ENCODE results near the gene C10orf105.
A peak's percentile ranks its signal among the peaks of the same experiment; 100 is the strongest.

Gene C10orf105

DNA sequence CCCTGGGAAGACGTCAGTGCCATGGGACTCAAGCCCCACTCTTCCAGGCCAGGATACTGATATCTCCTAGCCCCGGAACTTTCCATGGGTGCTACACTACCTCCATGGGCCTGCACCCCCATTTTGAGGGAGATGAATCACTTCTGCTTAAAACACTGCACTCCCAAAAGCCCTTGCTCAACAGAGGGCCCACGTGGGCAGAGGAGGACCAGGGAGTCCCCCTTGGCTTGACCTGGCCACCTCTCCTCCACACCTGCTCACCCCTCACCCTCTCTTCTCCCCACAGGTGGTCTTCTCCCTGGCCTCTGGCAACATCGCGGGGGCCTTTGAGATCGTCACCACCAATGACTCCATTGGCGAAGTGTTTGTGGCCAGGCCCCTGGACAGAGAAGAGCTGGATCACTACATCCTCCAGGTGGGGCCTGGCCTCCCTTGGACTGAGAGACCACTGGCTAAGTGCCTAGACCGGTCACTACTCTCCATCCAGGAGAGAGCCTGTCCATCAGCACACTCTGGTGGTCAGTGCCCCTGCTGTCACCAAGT lies 19.9 kb upstream of the C10orf105 start:
- no peak for DNase-seq

DNA sequence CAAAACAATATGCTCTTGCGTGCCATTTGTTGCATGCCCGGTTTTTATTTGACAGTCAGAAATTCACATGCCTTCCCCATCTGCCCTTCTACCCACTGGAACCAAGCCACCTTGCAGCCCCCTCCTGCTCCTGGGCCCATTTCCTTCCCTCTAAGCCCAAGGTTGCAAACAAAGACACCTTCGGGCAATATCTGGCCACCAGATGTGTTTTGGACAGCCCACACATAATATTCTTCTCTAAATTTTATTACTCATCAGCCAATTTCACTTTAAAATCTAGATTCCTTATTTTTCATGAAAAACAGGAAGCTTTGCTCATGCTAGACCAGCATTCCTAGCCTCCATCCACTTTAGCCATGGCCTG lies 18.2 kb upstream of the C10orf105 start:
- no peak for DNase-seq

DNA sequence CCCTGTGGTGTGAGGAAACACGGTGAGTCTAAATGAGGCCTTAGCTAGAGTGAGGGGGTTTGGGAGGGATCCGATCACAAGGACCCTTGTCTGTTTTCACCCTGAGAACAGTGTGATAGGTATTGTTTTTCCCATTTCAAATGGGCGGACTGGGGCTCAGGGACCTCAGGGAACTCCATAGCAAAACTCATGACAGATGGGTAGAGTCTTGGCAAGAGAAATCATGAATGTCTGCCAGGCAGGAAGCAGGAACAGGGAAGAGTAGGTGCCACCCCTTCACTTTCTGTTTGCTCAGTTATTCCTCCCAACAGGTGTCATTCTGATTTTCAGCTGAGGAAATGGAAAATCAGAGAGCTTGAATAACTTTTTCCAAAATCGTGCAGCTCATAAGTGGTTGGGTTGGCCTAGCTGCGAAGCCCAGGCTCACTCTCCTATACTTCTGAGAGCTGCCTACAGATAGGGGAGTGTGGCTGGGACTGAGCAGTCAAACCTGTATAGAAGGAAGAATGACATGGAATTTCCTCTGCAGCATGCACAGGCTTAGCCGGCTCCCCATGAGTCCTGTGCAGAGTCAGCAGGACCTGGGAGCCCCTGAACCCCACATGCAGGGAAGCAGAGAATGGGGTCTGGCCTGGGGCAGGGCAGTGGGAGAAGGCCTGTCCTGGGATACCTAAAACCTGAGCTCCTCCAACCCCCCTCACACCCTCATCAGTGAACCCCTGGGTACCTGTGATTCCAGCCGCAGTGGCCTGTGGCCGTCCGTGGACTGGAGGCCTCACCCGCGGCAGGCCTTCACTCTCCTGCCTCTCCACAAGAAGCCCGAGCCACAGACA lies 17.6 kb upstream of the C10orf105 start:
- DNase-seq: no peak

DNA sequence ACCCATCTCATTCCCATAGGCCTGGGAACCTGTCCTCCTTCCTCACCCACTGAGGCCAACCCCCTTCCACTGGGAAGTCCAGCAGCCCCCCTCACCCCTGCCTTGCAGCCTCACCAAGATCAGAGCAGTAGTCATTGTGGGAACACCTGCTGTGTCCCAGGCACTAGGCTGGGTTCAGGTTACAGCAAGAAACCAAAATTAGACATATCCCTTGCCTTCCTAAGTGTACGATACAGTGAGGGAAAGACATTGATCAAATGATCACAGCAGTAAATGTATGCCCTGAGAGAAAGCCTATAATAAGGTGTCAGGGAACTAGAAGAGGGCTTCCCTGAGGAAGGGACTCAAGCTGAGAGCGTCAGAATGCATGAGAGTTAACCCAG lies 17.0 kb upstream of the C10orf105 start:
- no peak for DNase-seq

DNA sequence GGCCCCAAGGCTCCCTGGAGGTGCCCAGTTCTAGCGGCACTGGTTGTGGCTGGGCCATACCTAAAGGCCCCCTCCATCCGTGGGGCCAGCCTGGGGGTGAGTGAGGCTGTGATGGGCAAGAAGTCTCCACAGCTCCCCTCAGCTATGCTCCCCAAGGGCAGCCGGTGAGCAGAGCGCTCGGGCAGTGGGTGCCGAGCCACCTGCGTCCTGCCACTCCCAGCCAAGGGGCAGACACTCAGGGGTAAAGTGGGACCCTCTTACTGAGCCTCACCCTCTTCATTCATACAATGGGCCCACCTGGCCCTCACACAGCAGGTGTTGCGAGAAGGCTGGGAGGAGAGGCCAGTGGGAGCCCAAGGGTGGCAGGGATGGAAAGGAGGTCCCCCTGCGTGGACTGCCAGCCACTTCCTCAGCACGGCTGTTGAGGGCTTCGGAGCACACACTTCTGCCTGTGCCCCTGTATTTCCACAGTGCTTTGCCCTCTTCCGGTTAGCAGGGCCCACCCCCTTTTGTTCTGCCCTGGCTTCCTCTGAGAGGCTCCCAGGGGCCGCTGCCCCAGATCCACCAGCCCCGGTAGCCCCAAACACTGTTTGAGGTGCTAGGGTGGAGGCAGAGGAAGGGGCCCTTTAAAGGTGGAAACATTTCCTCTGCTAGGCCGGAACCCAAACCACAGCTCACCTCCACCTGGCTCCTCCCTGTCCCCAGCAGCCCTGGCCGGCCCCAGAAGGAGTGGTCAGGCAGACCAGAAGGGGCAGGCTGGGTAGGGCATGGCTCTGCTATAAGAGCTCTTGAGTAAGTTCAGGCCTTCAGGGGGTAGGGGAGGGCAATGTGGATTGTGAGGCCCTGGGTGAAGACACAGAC lies 16.4 kb upstream of the C10orf105 start:
- DNase-seq: peak in 1 of 58 donors; percentile 21

DNA sequence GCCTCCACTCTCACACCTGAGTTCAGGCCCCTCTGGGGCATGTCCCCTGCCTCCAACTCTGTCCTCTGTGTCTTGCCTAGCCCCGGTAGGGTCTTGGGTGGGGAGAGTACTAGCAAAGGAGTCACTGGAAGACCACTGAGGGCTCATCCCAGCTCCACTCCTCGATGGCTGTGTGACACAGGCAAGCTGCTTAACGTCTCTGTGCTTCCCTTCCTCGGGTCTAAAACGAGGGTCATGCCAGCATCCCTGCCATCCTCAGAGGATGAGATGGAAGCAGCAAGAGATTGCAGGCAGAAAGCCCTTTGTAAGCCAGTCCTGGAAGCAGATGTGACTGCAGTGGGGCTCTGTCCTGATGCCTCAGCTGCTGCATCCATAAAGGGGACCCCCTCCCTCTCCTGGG lies 15.2 kb upstream of the C10orf105 start:
- DNase-seq: no peak

DNA sequence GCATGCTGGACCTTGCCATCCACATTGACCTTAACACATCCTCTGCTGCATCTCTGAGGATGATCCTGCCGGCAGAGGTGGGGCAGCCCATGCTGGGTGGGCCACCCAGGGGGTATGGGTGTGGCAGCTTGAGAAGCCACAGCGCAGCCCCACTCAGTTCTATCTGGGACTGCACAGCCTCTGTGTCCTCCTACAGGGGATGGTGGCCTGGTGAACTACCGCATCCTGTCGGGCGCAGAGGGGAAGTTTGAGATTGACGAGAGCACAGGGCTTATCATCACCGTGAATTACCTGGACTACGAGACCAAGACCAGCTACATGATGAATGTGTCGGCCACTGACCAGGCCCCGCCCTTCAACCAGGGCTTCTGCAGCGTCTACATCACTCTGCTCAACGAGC lies 12.2 kb upstream of the C10orf105 start:
- DNase-seq: no peak

DNA sequence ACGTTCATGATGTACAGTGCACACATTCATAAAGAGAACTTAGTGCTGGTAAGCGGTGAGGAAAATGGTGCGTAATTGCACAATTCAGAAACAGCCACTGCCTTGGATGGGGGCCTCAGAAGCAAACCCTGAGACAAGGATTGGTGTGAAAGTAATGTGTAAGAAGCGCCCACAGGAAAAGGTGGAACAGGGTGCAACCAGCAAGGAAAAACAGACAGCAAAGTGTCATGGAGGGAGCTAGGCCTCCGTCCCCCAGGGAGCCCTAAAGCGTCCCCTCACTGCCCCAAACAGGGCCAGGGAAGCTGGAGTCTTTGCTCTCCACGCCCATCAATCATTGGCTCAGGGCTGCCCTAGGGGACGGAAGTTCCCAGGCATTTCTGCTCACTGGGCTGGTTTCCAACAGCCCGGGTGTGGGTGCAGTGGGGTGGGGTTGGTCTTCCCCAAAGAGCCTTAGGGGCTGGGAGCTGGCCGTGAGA lies 9.6 kb upstream of the C10orf105 start:
- peak in 3 of 58 donors; percentile 18 to 36 (median 21) for DNase-seq

DNA sequence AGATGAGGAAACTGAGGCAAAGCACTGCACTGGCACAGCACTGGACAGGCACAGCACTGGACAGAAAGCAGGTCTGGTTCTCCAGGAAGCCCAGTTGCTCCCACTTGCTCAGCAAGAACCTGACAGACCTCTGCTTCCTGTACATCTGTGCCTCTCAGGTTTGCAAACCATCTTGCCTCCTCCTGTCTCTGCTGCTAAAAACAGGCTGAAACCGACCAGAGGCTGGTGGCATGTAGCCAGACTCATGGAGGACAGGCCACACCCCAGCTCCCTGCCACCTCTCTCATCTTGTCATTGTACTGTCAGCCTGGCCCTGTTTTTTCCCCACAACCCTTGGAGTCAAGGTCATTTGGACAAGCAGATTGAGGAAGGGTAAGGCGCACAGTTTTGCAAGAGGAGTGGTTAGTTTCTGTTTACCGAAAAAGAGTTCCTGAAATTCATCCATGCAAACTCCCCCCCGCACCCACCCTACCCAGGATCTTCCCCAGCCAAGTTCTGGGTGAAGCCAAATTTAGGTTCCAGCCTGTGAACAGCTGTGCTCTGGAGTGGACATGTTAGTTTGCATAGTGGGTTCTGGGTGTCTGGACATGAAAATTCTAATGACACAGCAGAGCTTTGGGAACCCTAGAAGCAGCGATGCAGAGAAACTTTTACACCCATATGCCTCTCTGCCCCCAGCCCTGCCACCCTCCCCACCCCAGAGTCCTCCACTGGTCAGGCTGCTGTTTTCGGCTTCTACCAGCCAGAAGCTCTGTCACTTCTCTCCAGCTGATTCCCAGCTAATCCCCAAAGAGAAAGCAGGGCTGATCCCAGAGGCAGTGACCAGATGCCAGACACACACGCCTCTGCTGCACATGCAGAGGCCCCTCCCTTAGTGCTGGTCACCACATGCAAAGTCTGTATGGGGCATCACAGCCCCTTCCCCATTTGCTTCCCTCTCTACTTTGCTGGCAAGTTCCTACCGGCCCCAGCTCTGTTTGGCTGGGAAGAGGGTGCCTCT lies 8.5 kb upstream of the C10orf105 start:
- peak in 6 of 58 donors; percentile 10 to 63 (median 20) for DNase-seq

DNA sequence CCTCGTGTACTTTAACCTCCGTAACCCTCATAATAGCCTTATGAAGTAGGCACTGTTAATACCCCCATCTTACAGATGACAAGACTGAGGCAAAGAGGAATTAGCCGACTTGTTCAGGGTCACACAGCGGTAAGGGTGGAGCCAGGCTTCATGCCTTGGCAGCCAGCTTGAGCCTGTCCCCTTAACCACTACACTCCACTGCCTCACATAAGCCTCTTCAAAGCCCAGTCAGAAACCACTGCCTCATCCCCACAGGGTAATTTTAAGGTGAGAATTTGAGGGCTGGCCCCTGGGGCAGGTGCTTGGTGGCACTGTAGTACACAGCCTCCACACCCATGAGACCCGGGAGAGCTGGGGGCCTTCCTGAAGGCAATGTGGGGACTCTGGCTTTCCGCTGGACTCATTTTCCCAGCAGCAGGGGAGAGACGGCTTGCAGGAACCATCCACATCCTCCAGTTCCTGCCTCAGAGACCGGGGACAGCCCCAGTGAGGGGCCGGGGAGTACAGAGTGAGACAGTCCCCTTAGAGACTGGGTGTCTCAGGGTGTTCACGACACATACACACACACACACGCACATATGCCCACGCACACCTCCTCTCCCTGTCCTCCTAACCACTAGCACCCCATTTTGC lies 7.6 kb upstream of the C10orf105 start:
- DNase-seq: no peak

DNA sequence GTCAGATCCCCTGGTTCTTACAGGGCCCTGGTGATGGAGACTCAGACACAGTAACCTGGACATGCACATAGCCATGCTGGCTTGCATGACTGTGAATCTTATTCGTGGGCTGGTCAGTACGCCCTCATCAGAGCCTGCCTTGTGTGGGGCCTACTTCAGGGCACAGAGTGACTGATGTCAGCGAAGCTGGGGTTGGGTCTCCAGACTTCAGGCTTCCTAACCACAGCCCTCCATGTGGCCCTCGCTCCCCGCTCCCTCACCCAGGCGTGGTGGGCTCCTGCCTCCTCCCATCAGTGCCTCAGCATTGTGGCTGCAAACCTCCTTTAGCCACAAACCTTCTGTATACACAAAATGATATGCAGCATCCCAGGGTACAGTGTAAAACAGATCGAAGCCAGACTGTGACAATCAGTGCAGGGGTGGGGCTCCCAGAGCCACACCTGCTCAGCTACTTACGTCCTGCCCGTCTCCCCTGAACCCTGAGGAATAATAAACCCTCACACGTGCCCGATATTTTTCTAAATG lies 7.1 kb upstream of the C10orf105 start:
- DNase-seq: no peak

DNA sequence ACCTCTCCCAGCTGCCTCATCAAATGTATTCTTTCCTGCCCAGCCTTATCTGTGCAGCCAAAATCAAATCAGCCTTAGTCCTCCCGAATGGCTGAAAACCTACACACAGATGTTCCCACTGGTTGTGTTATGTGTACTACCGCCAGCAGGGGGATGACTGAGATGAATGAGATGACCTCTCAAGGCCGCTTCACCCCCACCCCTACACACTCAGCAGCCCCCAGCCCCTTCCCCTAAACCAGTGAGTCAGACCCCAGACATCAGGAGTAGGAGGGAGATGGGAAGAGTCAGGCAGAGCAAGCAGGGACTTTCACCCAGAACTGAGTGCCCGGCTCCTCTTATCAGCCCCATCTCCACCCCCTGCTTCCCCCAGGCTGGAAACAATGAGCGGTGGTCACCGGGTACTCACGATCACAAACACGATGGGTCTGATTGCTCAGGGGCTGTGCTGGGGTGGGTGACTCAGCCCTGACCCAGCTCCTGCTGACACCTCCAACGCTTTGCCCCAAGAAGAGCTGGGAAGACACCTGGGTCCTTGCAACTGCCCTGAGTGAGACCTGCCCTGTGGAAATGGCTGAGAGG lies 6.5 kb upstream of the C10orf105 start:
- no peak for DNase-seq

DNA sequence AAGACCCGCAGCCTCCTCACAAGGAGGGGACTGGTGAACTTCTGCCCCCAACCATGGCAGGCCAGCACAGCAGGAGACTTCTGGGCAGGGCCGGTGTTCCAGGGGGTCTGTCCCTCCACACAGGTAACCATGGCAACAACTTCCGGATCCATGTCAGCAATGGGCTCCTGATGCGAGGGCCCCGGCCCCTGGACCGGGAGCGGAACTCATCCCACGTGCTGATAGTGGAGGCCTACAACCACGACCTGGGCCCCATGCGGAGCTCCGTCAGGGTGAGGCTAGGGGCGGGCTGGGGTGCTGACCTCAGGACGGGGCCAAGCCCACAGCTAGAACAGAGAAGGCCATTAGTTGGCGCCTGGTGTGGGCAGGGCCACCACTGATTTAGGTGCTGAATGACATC lies 5.7 kb upstream of the C10orf105 start:
- no peak for DNase-seq

DNA sequence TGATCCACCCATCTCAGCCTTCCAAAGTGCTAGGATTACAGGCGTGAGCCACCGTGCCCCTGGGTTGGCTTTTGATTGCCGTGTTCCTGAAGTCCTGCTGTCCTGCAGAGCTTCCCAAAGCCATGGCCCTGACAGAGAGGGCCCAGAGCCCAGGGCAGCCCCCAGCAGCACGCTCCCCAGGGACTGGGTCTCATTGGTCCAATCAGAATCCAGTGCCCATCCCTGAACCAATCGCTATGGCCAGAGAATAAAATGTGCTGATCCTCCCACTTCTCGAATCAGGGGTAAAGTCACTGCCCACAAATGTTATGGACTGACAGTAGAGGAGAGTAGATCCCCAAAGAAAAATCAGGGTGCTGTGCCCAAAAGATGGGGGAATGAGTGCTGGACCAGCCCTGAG lies 5.0 kb upstream of the C10orf105 start:
- no peak for DNase-seq

DNA sequence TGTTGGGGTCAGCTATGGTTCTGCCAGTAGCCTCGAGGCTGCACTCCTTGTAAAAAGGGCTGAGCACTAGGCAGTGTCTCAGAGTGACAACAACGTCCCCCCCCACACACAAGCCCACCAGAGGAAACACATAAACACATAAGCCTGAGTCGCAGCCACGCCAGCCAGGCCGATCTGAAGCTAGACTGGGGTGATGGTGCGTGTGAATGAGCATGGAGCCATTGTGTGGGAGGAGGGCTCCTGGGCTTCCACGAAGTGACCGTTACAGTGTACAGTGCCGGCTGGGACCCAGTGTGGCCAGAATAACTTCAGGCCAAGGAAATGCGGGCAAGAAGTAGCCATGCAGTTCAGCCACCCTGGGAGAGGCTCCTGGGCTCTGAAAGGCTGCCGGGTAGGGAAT lies 3.7 kb upstream of the C10orf105 start:
- DNase-seq: no peak

DNA sequence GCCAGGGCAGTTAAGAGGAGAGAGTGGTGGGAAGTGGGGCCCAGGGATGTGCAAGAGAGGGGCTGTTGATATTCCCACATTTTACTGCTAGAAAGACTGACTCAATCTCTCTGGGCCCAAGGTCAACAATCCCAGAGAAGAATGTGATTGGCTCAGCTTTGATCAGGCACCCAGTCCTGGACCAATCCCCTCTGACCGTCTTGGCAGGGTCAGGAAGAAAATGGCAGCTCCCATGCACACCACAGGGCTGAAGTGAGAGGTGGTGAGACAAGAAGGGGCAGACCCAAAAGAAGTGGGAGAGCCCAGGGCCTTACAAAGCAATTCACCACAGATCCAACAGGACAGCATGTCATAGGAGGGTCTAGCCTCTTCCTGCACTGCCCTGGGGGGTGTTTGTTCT lies 3.3 kb upstream of the C10orf105 start:
- no peak for DNase-seq

DNA sequence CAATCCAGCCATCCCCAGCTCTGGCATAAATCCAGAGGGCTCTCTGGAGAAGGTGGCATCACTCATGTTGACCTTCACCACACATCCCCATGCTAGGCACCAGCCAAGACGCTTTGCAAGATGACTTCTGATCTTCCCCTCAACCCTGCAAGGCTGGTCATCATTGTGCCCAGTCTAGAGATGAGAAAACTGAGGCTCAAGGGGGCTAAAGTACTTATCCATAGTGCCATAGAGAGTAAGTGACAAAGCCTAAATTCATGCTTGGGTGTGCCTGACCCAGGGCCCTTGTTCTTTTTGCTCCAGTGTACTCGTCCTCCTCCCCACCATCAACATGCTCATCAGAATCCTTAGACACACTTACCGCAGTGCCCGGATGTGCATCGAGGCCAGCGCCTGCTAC lies 1.7 kb upstream of the C10orf105 start:
- DNase-seq: no peak

DNA sequence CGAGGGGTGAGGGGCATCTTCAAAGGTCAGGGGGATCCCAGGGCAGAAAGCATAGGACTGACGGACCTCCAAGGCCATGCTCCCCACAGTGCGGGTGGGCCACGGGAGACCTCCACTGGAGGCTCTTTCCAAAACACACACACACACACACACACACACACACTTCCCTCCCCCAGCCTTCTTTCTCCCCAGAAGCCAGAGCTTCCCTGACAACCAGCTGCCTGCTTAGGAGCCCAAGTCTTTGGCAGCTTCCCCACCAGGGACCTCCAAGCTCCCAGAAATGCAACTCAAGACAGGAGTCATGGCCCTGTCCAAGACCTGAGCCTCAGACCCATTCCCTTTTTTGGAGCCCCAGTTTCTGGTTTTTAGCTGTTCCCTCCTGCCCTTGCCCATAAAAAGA lies 710 bp upstream of the C10orf105 start:
- DNase-seq: peak in 3 of 58 donors; percentile 29 to 74 (median 46)

DNA sequence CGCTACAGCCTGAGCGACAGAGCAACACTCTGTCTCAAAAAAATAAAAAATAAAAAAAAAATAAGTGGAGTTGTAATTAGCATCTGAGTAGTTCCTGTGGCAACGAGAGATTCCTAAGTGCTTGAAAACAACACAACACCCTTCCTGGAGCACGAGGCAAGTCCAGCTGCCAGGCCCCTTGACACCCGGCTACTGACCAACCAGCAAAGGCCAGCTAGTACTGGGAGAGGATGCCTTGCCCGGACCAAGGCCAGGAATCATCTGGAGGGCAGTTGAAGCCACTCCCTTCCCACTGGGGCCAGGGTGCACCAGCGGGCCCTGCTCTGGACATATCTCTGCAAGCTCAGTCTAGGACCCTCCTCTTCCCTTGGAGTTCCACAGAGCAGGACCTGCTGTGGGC lies 536 bp downstream of the C10orf105 start:
- peak in 7 of 58 donors; percentile 8 to 73 (median 28) for DNase-seq

All from anterior cingulate cortex (tissue), 58 donors.